Coronary artery (tissue), 2 donors: ENCODE results near the gene NUB1.
A peak's percentile ranks its signal among the peaks of the same experiment; 100 is the strongest.

Source experiments
- DNase-seq: peaks from one replicate; pipeline ENCODE4 v3.0.0-alpha.2; 2017; ENCODE audit warnings: low spot score
- H3K27ac ChIP-seq, 2 donors: fragments of 200-600 bp; sonication (generic); one replicate each; pipeline ENCODE4 v1.5.1; 2016 to 2019
- H3K4me3 ChIP-seq: fragments of 200-600 bp; sonication (generic); 2 replicates; pipeline ENCODE4 v1.5.1; 2016; ENCODE audit warnings: mild to moderate bottlenecking, moderate library complexity
- TF ChIP-seq, protein P1 (sequence below): fragments of 200-600 bp; sonication (generic); IDR thresholded peaks from one replicate; pipeline ENCODE4 v1.5.1; 2019; ENCODE audit warnings: antibody characterized with exemption

Gene NUB1

GRCh38 chr7:151336027-151336708 is 5.4 kb upstream of the NUB1 start:
- no peak overlapping the region for H3K4me3 ChIP-seq
- no peak for DNase-seq
- H3K27ac ChIP-seq = no peak overlapping the region
- TF ChIP-seq, protein P1, sequence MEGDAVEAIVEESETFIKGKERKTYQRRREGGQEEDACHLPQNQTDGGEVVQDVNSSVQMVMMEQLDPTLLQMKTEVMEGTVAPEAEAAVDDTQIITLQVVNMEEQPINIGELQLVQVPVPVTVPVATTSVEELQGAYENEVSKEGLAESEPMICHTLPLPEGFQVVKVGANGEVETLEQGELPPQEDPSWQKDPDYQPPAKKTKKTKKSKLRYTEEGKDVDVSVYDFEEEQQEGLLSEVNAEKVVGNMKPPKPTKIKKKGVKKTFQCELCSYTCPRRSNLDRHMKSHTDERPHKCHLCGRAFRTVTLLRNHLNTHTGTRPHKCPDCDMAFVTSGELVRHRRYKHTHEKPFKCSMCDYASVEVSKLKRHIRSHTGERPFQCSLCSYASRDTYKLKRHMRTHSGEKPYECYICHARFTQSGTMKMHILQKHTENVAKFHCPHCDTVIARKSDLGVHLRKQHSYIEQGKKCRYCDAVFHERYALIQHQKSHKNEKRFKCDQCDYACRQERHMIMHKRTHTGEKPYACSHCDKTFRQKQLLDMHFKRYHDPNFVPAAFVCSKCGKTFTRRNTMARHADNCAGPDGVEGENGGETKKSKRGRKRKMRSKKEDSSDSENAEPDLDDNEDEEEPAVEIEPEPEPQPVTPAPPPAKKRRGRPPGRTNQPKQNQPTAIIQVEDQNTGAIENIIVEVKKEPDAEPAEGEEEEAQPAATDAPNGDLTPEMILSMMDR = no peak

DNA sequence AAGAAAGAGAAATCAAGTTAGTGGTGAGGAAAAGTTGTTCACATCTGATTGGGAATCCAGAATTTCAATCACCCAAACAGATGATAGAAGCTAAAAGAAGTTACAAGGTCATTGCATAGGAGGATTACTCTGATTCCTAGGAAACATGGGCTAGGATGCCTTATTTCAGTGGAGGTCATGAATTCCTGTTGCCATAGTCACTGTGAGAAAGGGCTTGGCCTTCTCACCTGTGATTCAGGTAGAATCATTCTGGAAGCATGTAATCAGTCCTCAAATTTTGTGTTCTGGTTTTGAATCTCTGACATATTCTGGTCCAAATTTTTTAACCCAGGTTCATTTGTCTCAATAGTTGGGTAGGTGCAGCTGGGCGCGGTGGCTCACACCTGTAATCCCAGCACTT is 4.3 kb upstream of the NUB1 start:
- DNase-seq = no peak
- TF ChIP-seq, protein P1 = no peak

GRCh38 chr7:151338809-151339208 is 2.8 kb upstream of the NUB1 start:
- DNase-seq = no peak
- TF ChIP-seq, protein P1 = no peak
- H3K4me3 ChIP-seq = no peak overlapping the region
- no peak overlapping the region for H3K27ac ChIP-seq

More for the DNA sequence above, 4.3 kb upstream of the NUB1 start:
- no peak overlapping the region for H3K4me3 ChIP-seq
- H3K27ac ChIP-seq = no peak overlapping the region

DNA sequence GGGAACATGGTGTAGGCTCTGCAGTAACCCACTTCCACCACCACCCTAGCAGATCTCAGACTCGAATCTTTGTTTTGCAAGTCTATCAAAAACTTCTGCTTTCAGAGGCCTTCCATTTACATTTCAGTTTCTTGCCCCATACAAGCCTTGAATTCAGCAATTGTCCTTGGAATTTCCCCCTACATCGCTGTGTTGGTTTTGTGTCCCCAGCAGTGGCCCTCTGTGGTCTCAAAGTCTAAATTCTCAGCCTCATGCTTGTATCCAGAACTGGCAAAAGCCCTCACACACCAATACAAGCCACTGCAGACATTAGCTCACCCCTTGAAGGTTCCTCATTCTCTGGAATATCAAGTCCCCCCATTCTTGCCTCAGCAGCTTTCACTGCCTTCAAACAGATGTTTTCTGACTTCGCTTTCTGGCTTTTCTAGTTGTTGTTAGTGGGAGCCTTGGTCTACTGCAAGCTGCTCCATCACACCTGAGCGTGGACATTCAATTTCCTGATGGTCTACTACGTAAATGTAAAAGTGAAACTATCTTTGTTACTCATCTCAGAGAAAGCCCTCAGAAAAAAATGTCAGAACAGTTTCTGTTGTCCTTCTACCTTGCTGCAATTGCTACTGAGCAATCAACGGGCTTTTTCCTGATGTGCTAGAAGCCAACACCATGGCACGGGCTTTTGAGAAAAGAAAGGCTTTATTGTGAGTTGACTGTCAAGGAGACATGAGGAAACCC is 1.8 kb upstream of the NUB1 start:
- TF ChIP-seq, protein P1 = no peak
- Histone ChIP-seq H3K4me3 (no peak overlapping the region), H3K27ac (peak overlapping the region in 1 of 2 donors; percentile 1)
- DNase-seq = no peak

GRCh38 chr7:151340794-151341356 is 737 bp upstream of the NUB1 start:
- DNase-seq = no peak
- TF ChIP-seq, protein P1 = no peak
- peak overlapping the region; percentile 67 to 93 for H3K27ac ChIP-seq
- H3K4me3 ChIP-seq = peak overlapping the region; percentile 99

DNA sequence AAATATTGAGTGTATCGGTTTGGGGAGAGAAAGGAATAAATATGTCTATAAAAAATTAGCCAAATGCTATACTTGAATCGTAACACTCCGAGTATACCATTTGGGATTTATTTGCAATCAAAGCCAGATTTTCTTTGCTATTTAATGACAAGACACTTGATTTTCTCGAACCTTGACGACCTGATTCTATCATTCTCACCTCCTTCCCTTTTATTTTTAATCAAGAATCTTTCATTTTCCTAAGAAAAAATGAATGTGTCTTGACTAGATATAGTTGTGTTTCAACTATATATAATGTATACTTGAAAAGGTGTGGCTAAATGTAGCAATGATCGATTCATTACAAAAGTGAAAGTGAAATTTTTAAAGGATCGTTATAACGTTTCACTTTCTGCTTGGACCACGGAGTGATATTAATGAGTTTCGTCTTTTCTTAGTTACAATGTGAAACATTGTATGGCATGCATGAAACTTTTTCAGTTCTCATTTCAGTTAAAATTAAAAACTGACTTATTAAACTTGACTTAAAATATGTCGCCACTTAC is 562 bp downstream of the NUB1 start:
- Histone ChIP-seq H3K27ac (peak overlapping the region; percentile 74 to 93), H3K4me3 (peak overlapping the region; percentile 99)
- DNase-seq = no peak
- TF ChIP-seq, protein P1 = no peak
